WI38 (cell line): Measurements from ENCODE around the gene G6PC2.

Experiments
- H3K4me3 ChIP-seq: 2 replicates; pipeline ENCODE4 v1.5.1; 2011; ENCODE audit warnings: low read depth, mild to moderate bottlenecking, control low read depth, low read length
- CTCF ChIP-seq: IDR thresholded peaks from 2 replicates; pipeline ENCODE4 v1.5.1; 2012; ENCODE audit warnings: low read depth, mild to moderate bottlenecking, control low read depth, low read length

G6PC2 gene

GRCh38 chr2:168894720-168895119, 6.4 kb upstream of the G6PC2 start:
- H3K4me3 ChIP-seq: no peak overlapping the region
- no peak for TF ChIP-seq CTCF

GRCh38 chr2:168895771-168896170, 5.3 kb upstream of the G6PC2 start:
- H3K4me3 ChIP-seq: no peak overlapping the region

GRCh38 chr2:168896783-168897182, 4.3 kb upstream of the G6PC2 start:
- no peak overlapping the region for H3K4me3 ChIP-seq
- TF ChIP-seq CTCF: no peak

More at GRCh38 chr2:168895771-168896170, 5.3 kb upstream of the G6PC2 start:
- TF ChIP-seq CTCF: no peak

- no peak overlapping the region for H3K4me3 ChIP-seq
- no peak for TF ChIP-seq CTCF
Measured at GRCh38 chr2:168897449-168897848, 3.6 kb upstream of the G6PC2 start.

GRCh38 chr2:168903888-168904287, 2.8 kb downstream of the G6PC2 start:
- no peak overlapping the region for H3K4me3 ChIP-seq
- TF ChIP-seq CTCF: no peak

GRCh38 chr2:168904358-168904757, 3.3 kb downstream of the G6PC2 start:
- H3K4me3 ChIP-seq: no peak overlapping the region
- no peak for TF ChIP-seq CTCF

- no peak overlapping the region for H3K4me3 ChIP-seq
- TF ChIP-seq CTCF: no peak
Measured at GRCh38 chr2:168907940-168908662, 7.0 kb downstream of the G6PC2 start.
